ENCODE data around the gene MRPL39.

DNA sequence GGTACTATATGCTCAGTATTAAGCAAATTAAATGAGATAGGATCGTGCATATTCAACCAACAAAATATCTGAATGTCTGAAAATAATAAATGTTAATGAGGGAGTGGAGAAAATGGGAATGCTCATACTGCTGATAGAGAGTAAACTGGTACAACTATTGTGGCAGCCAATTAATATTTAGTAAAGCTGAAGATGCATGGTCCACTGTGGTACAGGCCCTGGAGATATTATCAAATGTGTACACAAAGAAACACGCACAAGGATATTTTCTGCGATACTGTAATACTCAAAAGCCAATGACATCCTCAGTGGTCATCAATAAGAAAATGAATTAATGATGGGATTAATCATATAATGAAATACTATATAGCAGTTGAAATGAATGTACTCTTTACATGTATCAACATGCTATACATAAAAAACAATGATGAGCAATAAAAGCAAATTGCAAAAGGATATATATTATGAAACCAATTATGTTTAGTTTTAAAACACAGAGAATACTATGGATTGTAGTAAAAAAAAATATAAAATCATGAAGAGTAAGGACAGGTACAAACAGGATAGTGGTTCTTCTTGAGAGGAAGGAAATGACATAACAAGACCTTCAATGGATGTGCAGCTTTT lies 25.0 kb downstream of the MRPL39 start:
- TF ChIP-seq, protein P1, sequence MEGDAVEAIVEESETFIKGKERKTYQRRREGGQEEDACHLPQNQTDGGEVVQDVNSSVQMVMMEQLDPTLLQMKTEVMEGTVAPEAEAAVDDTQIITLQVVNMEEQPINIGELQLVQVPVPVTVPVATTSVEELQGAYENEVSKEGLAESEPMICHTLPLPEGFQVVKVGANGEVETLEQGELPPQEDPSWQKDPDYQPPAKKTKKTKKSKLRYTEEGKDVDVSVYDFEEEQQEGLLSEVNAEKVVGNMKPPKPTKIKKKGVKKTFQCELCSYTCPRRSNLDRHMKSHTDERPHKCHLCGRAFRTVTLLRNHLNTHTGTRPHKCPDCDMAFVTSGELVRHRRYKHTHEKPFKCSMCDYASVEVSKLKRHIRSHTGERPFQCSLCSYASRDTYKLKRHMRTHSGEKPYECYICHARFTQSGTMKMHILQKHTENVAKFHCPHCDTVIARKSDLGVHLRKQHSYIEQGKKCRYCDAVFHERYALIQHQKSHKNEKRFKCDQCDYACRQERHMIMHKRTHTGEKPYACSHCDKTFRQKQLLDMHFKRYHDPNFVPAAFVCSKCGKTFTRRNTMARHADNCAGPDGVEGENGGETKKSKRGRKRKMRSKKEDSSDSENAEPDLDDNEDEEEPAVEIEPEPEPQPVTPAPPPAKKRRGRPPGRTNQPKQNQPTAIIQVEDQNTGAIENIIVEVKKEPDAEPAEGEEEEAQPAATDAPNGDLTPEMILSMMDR (IDR thresholded peaks at IDR 0.05; ENCODE audit: low read length) = no peak
- TF ChIP-seq EZH2phosphoT487 (IDR thresholded peaks at IDR 0.05; ENCODE audit: low read length) = no peak
